Esophagus muscularis mucosa (tissue), 4 donors: ENCODE results near the gene SEPTIN3. TPM values are rescaled to one million over a fixed set of nuclear protein-coding genes. Genes with fewer than 3 reads are reported as not detected.

Experiments
- DNase-seq: peaks from one replicate; pipeline ENCODE4 v3.0.0-alpha.2; 2017; ENCODE audit errors: extremely low spot score
- H3K27ac ChIP-seq, 4 donors: fragments of 200-600 bp; sonication (generic); replicated peaks in 1 of 4; 1 replicate in 3 of 4; 2 replicates in 1 of 4; pipeline ENCODE4 v1.5.1; 2016 to 2019; ENCODE audit warnings: mild to moderate bottlenecking in 1 of 4
- H3K27me3 ChIP-seq, 4 donors: fragments of 200-600 bp; sonication (generic); one replicate each; pipeline versions ENCODE4 v1.5.1 to v1.6.0; 2016 to 2019
- H3K36me3 ChIP-seq, 4 donors: fragments of 200-600 bp; sonication (generic); one replicate each; pipeline ENCODE4 v1.5.1; 2016 to 2019
- H3K4me1 ChIP-seq, 4 donors: fragments of 200-600 bp; sonication (generic); one replicate each; pipeline ENCODE4 v1.5.1; 2016 to 2019
- H3K4me3 ChIP-seq, 4 donors: fragments of 200-600 bp; sonication (generic); 1 replicate in 2 of 4; 2 replicates in 2 of 4; pipeline ENCODE4 v1.5.1; 2016 to 2019; ENCODE audit warnings: mild to moderate bottlenecking in 4 of 4, moderate library complexity in 1 of 4
- H3K9me3 ChIP-seq, 4 donors: fragments of 200-600 bp; sonication (generic); 1 replicate in 3 of 4; 2 replicates in 1 of 4; pipeline ENCODE4 v1.5.1; 2016 to 2019
- EP300 ChIP-seq: sonication (generic); formaldehyde crosslinking; IDR thresholded peaks from one replicate; pipeline ENCODE4 v1.6.1; 2017; ENCODE audit warnings: antibody characterized with exemption
- POLR2A ChIP-seq: fragments of 450-650 bp; IDR thresholded peaks from one replicate; pipeline ENCODE4 v1.6.1; 2017; ENCODE audit warnings: antibody characterized with exemption, moderate library complexity, mild to moderate bottlenecking, low read depth
- POLR2AphosphoS5 ChIP-seq, 2 donors: sonication (generic); formaldehyde crosslinking; IDR thresholded peaks; one replicate each; pipeline ENCODE4 v1.6.1; 2017; ENCODE audit warnings: antibody characterized with exemption in 2 of 2
- WGBS: methylation state at CpG from one replicate; pipeline ENCODE4 v1.1.5; 2018; 5-methylcytosine and 5-hydroxymethylcytosine counted together
- intact Hi-C: fragments of 100-400 bp; cut with DNase I; formaldehyde crosslinking; loops from one replicate; pipeline ENCODE4 v1.15.1; 2023
- total RNA-seq, 4 donors: library from RNA; depleted of rRNA; stranded (reverse); fragments of >200 nt; gene quantifications; one replicate each; pipeline versions ENCODE4 v1.1.0 to v1.2.1, GENCODE V29; 2016
- TF ChIP-seq, protein P1 (sequence below), 3 experiments: fragments of 200-600 bp in 2 of 3; fragments of 450-650 bp in 1 of 3; sonication (generic) in 2 of 3; IDR thresholded peaks; one replicate each; pipeline ENCODE4 v1.5.1; 2017 to 2019; ENCODE audit warnings: antibody characterized with exemption in 3 of 3, mild to moderate bottlenecking in 2 of 3, moderate library complexity in 1 of 3

The SEPTIN3 gene
- total RNA-seq, 4 donors from 2014 or later, result under 0.01 to 0.50 (median 0.36) TPM

DNA sequence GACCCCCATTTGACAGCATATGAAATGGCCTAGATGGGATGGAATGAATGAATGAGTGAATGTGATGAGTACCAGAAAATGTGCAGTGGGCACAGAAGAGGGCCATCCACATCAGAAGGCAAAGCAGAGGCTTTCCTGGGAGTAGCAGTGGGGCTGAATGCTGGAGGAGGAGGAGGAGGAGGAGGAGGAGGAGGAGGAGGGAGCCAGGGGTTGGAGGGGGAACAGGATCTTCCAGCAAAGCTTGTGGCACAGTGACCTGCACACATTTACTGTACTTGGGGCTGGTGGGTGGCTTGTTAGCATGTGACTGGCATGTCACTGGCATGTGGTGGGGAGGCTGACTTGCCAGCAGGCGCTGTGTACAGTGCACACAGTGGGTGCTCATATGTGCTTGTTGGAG lies 9.5 kb downstream of the SEPTIN3 start:
- Histone ChIP-seq H3K27ac (no peak overlapping the region), H3K9me3 (no peaks in the 10 kb centered on the region), H3K36me3 (no peaks in the 10 kb centered on the region), H3K27me3 (peaks cover 0 to 54% (median 12%) of the 10 kb centered on the region in 4 donors), H3K4me1 (peaks cover 9 to 16% (median 14%) of the 10 kb centered on the region in 4 donors), H3K4me3 (no peak overlapping the region)
- intact Hi-C loops, result no loop called here
- no CpG with 5 or more reads among the region's 1 CpG for WGBS
- no peak for TF ChIP-seq POLR2A
- TF ChIP-seq POLR2AphosphoS5 (IDR thresholded peaks at IDR 0.05), result no peak
- TF ChIP-seq EP300, result no peak
- TF ChIP-seq, protein P1, sequence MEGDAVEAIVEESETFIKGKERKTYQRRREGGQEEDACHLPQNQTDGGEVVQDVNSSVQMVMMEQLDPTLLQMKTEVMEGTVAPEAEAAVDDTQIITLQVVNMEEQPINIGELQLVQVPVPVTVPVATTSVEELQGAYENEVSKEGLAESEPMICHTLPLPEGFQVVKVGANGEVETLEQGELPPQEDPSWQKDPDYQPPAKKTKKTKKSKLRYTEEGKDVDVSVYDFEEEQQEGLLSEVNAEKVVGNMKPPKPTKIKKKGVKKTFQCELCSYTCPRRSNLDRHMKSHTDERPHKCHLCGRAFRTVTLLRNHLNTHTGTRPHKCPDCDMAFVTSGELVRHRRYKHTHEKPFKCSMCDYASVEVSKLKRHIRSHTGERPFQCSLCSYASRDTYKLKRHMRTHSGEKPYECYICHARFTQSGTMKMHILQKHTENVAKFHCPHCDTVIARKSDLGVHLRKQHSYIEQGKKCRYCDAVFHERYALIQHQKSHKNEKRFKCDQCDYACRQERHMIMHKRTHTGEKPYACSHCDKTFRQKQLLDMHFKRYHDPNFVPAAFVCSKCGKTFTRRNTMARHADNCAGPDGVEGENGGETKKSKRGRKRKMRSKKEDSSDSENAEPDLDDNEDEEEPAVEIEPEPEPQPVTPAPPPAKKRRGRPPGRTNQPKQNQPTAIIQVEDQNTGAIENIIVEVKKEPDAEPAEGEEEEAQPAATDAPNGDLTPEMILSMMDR (IDR thresholded peaks at IDR 0.05), result no peak
- DNase-seq, result no peak

DNA sequence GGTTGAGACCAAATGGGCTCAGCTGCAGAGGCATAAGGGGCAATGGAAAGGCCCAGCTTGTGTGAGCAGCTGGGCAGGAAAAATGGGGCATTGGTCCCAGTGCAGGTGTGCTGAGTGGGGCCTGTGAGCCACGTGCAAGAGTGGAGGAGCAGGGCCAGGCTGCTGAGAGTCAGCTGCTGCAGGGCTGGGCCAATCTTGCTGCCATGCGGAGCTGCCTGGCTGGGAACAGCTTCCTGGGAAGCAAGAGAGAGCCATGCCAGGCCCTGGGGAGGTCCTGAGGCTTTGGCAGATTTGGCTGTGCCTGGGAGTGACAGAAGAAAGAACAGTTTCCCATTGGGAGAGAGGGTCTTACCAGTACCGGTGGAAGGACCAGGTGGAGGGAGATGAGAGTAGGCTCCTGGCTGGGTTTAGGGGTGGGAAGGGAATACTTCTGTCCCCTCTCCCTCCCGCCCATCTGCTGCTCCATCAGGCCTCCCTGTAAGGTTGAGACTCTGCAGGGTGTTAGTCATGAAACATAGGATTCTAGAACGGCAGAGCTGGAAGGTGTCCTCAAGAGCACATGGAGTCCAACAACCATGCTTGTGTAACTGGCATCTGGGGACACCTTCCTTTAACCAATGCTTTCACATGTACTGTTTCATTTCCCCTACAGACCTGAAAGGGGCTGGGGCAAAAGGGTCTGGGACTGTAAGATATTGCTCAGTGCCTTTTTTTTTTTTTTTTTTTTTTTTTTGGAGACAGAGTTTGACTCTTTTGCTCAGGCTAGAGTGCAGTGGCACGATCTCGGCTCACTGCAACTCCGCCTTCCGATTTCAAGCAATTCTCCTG lies 10.4 kb downstream of the SEPTIN3 start:
- no peak overlapping the region for H3K27ac ChIP-seq
- DNase-seq, result no peak
- 79% methylated on average over 5 of the region's 9 CpGs for whole genome bisulfite sequencing
- no peaks in the 10 kb centered on the region for H3K36me3 ChIP-seq
- no peaks in the 10 kb centered on the region for H3K9me3 ChIP-seq
- intact Hi-C loops, result no loop called here
- peaks cover 0 to 46% (median 11%) of the 10 kb centered on the region in 4 donors for H3K27me3 ChIP-seq
- peaks cover 9 to 16% (median 14%) of the 10 kb centered on the region in 4 donors for H3K4me1 ChIP-seq
- no peak overlapping the region for H3K4me3 ChIP-seq
- no peak for TF ChIP-seq POLR2A
- TF ChIP-seq, protein P1 (IDR thresholded peaks at IDR 0.05), result no peak
- no peak for TF ChIP-seq POLR2AphosphoS5 (IDR thresholded peaks at IDR 0.05)
- no peak for TF ChIP-seq EP300

DNA sequence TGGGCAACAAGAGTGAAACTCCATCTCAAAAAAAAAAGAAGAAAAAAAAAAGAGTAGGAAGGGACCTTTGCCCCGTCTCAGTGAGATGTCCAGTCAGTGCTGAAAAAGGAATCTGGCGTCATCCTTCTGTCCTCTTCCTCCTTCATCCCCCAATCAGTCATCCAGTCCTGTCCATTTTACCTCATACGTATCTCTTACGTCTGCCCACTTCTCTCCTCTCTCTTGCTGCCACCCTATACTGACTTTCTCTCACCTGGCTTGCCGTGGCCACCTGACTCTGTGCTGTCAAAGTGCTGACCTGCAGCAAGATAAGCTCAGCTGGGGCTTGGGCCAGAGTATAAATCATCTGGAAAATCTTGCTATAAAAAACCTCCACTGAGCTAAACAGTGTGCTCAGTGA lies 13.6 kb downstream of the SEPTIN3 start:
- no peak for DNase-seq
- intact Hi-C loops, result no loop called here

DNA sequence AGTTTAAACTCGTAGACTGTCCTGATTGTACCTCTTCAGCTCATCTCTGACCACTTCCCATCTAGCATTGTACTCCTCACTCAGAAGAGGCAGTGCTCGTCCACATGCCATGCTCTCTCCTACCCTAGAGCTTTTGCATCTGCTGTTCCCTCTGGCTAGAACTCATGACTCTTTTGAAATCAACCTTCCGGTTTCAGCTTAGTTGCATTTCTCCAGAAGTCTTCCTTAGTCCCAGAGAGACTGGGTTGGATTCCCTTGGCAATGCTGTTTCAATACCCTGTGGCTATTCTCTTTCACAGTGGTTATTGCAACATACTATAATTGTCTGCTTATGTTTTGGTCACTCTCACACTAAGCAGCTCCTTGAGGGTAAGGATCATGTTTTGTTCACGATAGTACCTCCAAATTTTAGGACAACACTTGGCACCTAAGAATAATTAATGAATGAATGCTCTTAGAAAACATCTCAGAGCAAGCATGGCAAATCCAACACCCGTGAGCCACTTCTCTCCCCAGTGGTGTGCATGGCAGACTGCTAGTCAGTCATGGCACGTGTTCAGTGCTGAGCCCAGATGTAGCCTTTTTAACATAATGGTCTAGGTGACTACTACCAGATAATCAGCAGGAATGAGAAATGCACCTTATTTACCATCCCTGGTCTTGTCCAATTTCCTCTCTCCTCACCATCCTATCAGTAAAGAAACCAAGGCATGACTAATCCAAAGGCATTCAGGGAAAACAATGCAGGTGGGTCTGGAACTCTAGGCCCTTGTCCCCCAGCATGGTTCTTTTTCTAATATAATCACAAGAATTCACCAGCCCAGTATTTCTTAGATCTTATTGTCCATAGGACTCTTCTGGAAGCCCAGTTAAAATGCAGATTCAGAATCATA lies 14.5 kb downstream of the SEPTIN3 start:
- Histone ChIP-seq H3K27me3 (peaks cover 0 to 10% (median 0%) of the 10 kb centered on the region in 4 donors), H3K4me3 (no peak overlapping the region), H3K4me1 (no peaks in the 10 kb centered on the region), H3K36me3 (no peaks in the 10 kb centered on the region), H3K9me3 (no peaks in the 10 kb centered on the region), H3K27ac (no peak overlapping the region)
- TF ChIP-seq POLR2AphosphoS5 (IDR thresholded peaks at IDR 0.05), result no peak
- TF ChIP-seq EP300, result no peak
- TF ChIP-seq POLR2A, result no peak
- TF ChIP-seq, protein P1 (IDR thresholded peaks at IDR 0.05), result no peak
- no peak for DNase-seq
- intact Hi-C loops, result no loop called here
- 86% methylated on average over 6 of the region's 6 CpGs for WGBS

More for the DNA sequence above, 13.6 kb downstream of the SEPTIN3 start:
- TF ChIP-seq, protein P1 (IDR thresholded peaks at IDR 0.05), result no peak
- TF ChIP-seq EP300 (no peak), POLR2AphosphoS5 (IDR thresholded peaks at IDR 0.05) (no peak), POLR2A (no peak)
- peaks cover 0 to 17% (median 1%) of the 10 kb centered on the region in 4 donors for H3K27me3 ChIP-seq
- H3K36me3 ChIP-seq, result no peaks in the 10 kb centered on the region
- WGBS, result 75% methylated on average over 5 of the region's 5 CpGs
- H3K4me1 ChIP-seq, result no peaks in the 10 kb centered on the region
- H3K9me3 ChIP-seq, result no peaks in the 10 kb centered on the region
- H3K4me3 ChIP-seq, result no peak overlapping the region
- H3K27ac ChIP-seq, result no peak overlapping the region
